Measurements from ENCODE around the gene TLCD4.

DNA sequence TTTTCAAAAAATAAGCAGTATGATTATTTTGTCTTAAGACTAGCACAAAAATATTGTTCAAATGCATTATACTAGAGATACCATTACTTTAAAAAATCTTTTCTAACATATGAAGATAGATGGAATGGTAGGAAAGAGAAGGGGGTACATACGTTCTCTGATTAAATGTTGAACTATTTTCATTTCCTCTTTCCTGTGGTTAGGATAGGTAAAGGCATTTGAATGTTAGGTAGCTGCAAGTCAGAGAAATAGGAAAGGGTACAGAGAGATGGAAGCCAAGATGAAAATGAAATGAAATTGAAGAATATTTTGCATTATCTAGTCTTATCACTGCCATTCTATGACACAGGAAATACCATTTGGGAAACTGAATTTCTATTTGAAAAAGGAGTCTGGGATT is 28.3 kb downstream of the TLCD4 start:
- TF ChIP-seq POLR2AphosphoS5 (IDR thresholded peaks at IDR 0.05; ENCODE audit: low read depth, low read length), result no peak
- no peak for TF ChIP-seq RXRA (CRISPR knock-in tag; IDR thresholded peaks at IDR 0.05)
- no peak for TF ChIP-seq ZNF780A (CRISPR knock-in tag; IDR thresholded peaks at IDR 0.05)
- no peak for TF ChIP-seq ZFX (CRISPR knock-in tag; IDR thresholded peaks at IDR 0.05; ENCODE audit: low read depth)
